ENCODE measurements around the gene SH3RF1.

GRCh38 chr4:169236078-169236477 lies 34.7 kb downstream of the SH3RF1 start:
- TF ChIP-seq, protein P1, sequence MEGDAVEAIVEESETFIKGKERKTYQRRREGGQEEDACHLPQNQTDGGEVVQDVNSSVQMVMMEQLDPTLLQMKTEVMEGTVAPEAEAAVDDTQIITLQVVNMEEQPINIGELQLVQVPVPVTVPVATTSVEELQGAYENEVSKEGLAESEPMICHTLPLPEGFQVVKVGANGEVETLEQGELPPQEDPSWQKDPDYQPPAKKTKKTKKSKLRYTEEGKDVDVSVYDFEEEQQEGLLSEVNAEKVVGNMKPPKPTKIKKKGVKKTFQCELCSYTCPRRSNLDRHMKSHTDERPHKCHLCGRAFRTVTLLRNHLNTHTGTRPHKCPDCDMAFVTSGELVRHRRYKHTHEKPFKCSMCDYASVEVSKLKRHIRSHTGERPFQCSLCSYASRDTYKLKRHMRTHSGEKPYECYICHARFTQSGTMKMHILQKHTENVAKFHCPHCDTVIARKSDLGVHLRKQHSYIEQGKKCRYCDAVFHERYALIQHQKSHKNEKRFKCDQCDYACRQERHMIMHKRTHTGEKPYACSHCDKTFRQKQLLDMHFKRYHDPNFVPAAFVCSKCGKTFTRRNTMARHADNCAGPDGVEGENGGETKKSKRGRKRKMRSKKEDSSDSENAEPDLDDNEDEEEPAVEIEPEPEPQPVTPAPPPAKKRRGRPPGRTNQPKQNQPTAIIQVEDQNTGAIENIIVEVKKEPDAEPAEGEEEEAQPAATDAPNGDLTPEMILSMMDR (IDR thresholded peaks at IDR 0.05) = no peak
- TF ChIP-seq FOXJ3 (CRISPR knock-in tag; IDR thresholded peaks at IDR 0.05; ENCODE audit: borderline replicate concordance) = no peak
- TF ChIP-seq, protein P2, sequence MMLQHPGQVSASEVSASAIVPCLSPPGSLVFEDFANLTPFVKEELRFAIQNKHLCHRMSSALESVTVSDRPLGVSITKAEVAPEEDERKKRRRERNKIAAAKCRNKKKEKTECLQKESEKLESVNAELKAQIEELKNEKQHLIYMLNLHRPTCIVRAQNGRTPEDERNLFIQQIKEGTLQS (CRISPR knock-in tag; conservative IDR thresholded peaks at IDR 0.05) = no peak
- no peak for TF ChIP-seq RELA (CRISPR knock-in tag; IDR thresholded peaks at IDR 0.05; ENCODE audit: borderline replicate concordance)
- TF ChIP-seq, protein P3, sequence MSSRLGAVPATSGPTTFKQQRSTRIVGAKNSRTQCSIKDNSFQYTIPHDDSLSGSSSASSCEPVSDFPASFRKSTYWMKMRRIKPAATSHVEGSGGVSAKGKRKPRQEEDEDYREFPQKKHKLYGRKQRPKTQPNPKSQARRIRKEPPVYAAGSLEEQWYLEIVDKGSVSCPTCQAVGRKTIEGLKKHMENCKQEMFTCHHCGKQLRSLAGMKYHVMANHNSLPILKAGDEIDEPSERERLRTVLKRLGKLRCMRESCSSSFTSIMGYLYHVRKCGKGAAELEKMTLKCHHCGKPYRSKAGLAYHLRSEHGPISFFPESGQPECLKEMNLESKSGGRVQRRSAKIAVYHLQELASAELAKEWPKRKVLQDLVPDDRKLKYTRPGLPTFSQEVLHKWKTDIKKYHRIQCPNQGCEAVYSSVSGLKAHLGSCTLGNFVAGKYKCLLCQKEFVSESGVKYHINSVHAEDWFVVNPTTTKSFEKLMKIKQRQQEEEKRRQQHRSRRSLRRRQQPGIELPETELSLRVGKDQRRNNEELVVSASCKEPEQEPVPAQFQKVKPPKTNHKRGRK (CRISPR knock-in tag; IDR thresholded peaks at IDR 0.05; ENCODE audit: borderline replicate concordance) = no peak
- TF ChIP-seq CREB1 (CRISPR knock-in tag; IDR thresholded peaks at IDR 0.05) = no peak
- no peak for TF ChIP-seq JUN (CRISPR knock-in tag; IDR thresholded peaks at IDR 0.05)
- TF ChIP-seq, protein P4, sequence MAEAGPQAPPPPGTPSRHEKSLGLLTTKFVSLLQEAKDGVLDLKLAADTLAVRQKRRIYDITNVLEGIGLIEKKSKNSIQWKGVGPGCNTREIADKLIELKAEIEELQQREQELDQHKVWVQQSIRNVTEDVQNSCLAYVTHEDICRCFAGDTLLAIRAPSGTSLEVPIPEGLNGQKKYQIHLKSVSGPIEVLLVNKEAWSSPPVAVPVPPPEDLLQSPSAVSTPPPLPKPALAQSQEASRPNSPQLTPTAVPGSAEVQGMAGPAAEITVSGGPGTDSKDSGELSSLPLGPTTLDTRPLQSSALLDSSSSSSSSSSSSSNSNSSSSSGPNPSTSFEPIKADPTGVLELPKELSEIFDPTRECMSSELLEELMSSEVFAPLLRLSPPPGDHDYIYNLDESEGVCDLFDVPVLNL (CRISPR knock-in tag; IDR thresholded peaks at IDR 0.05; ENCODE audit: borderline replicate concordance, low read depth) = no peak
- no peak for TF ChIP-seq MYBL2 (CRISPR knock-in tag; IDR thresholded peaks at IDR 0.05)
- TF ChIP-seq ZNF416 (CRISPR knock-in tag; IDR thresholded peaks at IDR 0.05) = no peak
- TF ChIP-seq, protein P5, sequence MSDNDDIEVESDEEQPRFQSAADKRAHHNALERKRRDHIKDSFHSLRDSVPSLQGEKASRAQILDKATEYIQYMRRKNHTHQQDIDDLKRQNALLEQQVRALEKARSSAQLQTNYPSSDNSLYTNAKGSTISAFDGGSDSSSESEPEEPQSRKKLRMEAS (CRISPR knock-in tag; IDR thresholded peaks at IDR 0.05) = no peak
